Activated CD8-positive, alpha-beta T cell treated with anti-CD3 and anti-CD28 coated beads, Interleukin-2, amount 10 ng/mL, durations not matched to agents 7 days and 5 days (primary cell): ENCODE data around the gene TUSC2. TPM values are rescaled to one million over a fixed set of nuclear protein-coding genes. Genes with fewer than 3 reads are reported as not detected.

Source experiments
- ATAC-seq: fragments of 150-1000 bp; cut with Tn5 transposase; one replicate; pipeline ENCODE4 v1.10.0; 2021; ENCODE audit warnings: moderate library complexity
- CTCF ChIA-PET: fragments of 350-600 bp; sonication (Branson Sonifier 250); formaldehyde crosslinking; loops from one replicate; lab custom pipeline; 2021; ENCODE audit warnings: antibody characterized with exemption; lab: Charles Lee
- POLR2A ChIA-PET: fragments of 350-600 bp; sonication (Branson Sonifier 250); formaldehyde crosslinking; loops from one replicate; lab custom pipeline; 2021; ENCODE audit warnings: antibody characterized with exemption; lab: Charles Lee
- DNase-seq: peaks from one replicate; pipeline ENCODE4 v3.0.0-alpha.2; 2020
- H3K27ac Mint-ChIP-seq: one replicate; pipeline ENCODE4 v1.8.0; 2021; ENCODE audit warnings: mild to moderate bottlenecking, mixed read lengths
- H3K27me3 Mint-ChIP-seq: one replicate; pipeline ENCODE4 v1.8.0; 2021; ENCODE audit warnings: low read depth, mixed read lengths
- H3K36me3 Mint-ChIP-seq: one replicate; pipeline ENCODE4 v1.8.0; 2021; ENCODE audit warnings: low read depth, mixed read lengths
- H3K4me1 Mint-ChIP-seq: one replicate; pipeline ENCODE4 v1.8.0; 2021; ENCODE audit warnings: low read depth, mixed read lengths
- H3K4me3 Mint-ChIP-seq: one replicate; pipeline ENCODE4 v1.8.0; 2021; ENCODE audit warnings: mild to moderate bottlenecking, mixed read lengths
- H3K9me3 Mint-ChIP-seq: one replicate; pipeline ENCODE4 v1.8.0; 2022; ENCODE audit warnings: mixed read lengths; ENCODE audit not compliant: insufficient read depth
- total RNA-seq, 2 experiments: library from RNA; stranded (reverse); gene quantifications; one replicate each; pipeline ENCODE4 v1.2.3, GENCODE V29; 2021

The TUSC2 gene
- total RNA-seq, 2 experiments from 2014 or later = 18.5 to 20.8 TPM

GRCh38 chr3:50302095-50303012 lies 25.7 kb downstream of the TUSC2 start:
- ChIA-PET CTCF (interaction anchor here (10.1 kb wide), 1 partner anchor 19 kb away, joined by 113 read pairs; the partner anchor contains the start of gene HYAL2), POLR2A (interaction anchor here (1.3 kb wide), 1 partner anchor 34 kb away, joined by 3 read pairs; no protein-coding TSS in a partner anchor)
- ATAC-seq = no peak
- H3K27me3 Mint-ChIP-seq = no peaks in the 10 kb centered on the region
- no peak overlapping the region for H3K4me3 Mint-ChIP-seq
- H3K36me3 Mint-ChIP-seq = no peaks in the 10 kb centered on the region
- H3K27ac Mint-ChIP-seq = no peak overlapping the region
- no peak for DNase-seq
- H3K9me3 Mint-ChIP-seq = no peaks in the 10 kb centered on the region
- H3K4me1 Mint-ChIP-seq = peaks cover 23% of the 10 kb centered on the region

GRCh38 chr3:50300681-50301254 lies 27.3 kb downstream of the TUSC2 start:
- DNase-seq = no peak
- Mint-ChIP-seq H3K4me3 (peak overlapping the region; percentile 97), H3K27me3 (no peaks in the 10 kb centered on the region), H3K4me1 (peaks cover 32% of the 10 kb centered on the region), H3K9me3 (no peaks in the 10 kb centered on the region), H3K27ac (peak overlapping the region; percentile 99), H3K36me3 (peaks cover 2% of the 10 kb centered on the region)
- no peak for ATAC-seq
- POLR2A ChIA-PET = no interaction called here
- CTCF ChIA-PET = interaction anchor here (10.1 kb wide), 1 partner anchor 21 kb away, joined by 113 read pairs; the partner anchor contains the start of gene HYAL2

GRCh38 chr3:50299929-50300680 lies 27.9 kb downstream of the TUSC2 start:
- ChIA-PET CTCF (interaction anchor here (0.9 to 10.1 kb wide), 11 partner anchors 13 to 242 kb away, joined by 3 to 113 read pairs (median 6); partner anchors contain the start of genes HYAL2 and RASSF1), POLR2A (interaction anchor here (0.7 to 3.5 kb wide), 12 partner anchors 12 to 306 kb away, joined by 3 to 27 read pairs (median 4); partner anchors contain the start of genes GNAI2 and RASSF1)
- Mint-ChIP-seq H3K9me3 (no peaks in the 10 kb centered on the region), H3K36me3 (peaks cover 2% of the 10 kb centered on the region), H3K27me3 (no peaks in the 10 kb centered on the region), H3K27ac (peak overlapping the region; percentile 99), H3K4me1 (peaks cover 32% of the 10 kb centered on the region), H3K4me3 (peak overlapping the region; percentile 97)
- no peak for DNase-seq
- ATAC-seq = no peak

GRCh38 chr3:50299638-50299928 lies 28.4 kb downstream of the TUSC2 start:
- peak overlapping the region; percentile 97 for H3K4me3 Mint-ChIP-seq
- H3K36me3 Mint-ChIP-seq = peaks cover 2% of the 10 kb centered on the region
- ATAC-seq (no peak), DNase-seq (no peak)
- H3K27me3 Mint-ChIP-seq = no peaks in the 10 kb centered on the region
- H3K4me1 Mint-ChIP-seq = peaks cover 32% of the 10 kb centered on the region
- no peaks in the 10 kb centered on the region for H3K9me3 Mint-ChIP-seq
- POLR2A ChIA-PET = interaction anchor here (0.7 to 3.5 kb wide), 13 partner anchors 11 to 307 kb away, joined by 3 to 27 read pairs (median 4); partner anchors contain the start of genes CYB561D2, GNAI2, NPRL2 and RASSF1
- CTCF ChIA-PET = interaction anchor here (0.9 to 10.1 kb wide), 12 partner anchors 14 to 243 kb away, joined by 3 to 113 read pairs (median 6); partner anchors contain the start of genes HYAL2 and RASSF1
- H3K27ac Mint-ChIP-seq = peak overlapping the region; percentile 99

- Mint-ChIP-seq H3K27ac (peak within 1 kb of the TSS; percentile 99), H3K9me3 (no peaks in the 10 kb centered on the region), H3K27me3 (no peaks in the 10 kb centered on the region), H3K36me3 (peaks cover 2% of the 10 kb centered on the region), H3K4me3 (peak within 1 kb of the TSS; percentile 97), H3K4me1 (peaks cover 32% of the 10 kb centered on the region)
- ATAC-seq (peak; percentile 87), DNase-seq (peak; percentile 100)
- ChIA-PET POLR2A (interaction anchor here (0.7 to 3.5 kb wide), 15 partner anchors 11 to 359 kb away, joined by 3 to 27 read pairs (median 4); partner anchors contain the start of genes CYB561D2, GNAI2, NPRL2 and RASSF1), CTCF (interaction anchor here (0.9 to 10.1 kb wide), 13 partner anchors 14 to 243 kb away, joined by 3 to 113 read pairs (median 6); partner anchors contain the start of genes HYAL2, RASSF1 and TUSC2)
Observed at GRCh38 chr3:50298836-50299637, 29.0 kb downstream of the TUSC2 start, which contains the start of the genes HYAL3 and NAA80. HYAL3 (minus strand) TSS chr3:50299405; CDS start chr3:50295602, 3,803 bp downstream. NAA80 (minus strand) TSS chr3:50299405; CDS start chr3:50297463, 1,942 bp downstream.

- no peak for ATAC-seq
- Mint-ChIP-seq H3K4me3 (peak overlapping the region; percentile 97), H3K9me3 (no peaks in the 10 kb centered on the region), H3K36me3 (peaks cover 2% of the 10 kb centered on the region), H3K27ac (peak overlapping the region; percentile 99), H3K27me3 (no peaks in the 10 kb centered on the region), H3K4me1 (peaks cover 34% of the 10 kb centered on the region)
- no peak for DNase-seq
- ChIA-PET CTCF (interaction anchor here (0.7 to 10.1 kb wide), 12 partner anchors 23 to 71 kb away, joined by 3 to 113 read pairs (median 6); partner anchors contain the start of genes CYB561D2, HYAL2, NPRL2 and RASSF1), POLR2A (interaction anchor here (0.5 to 3.5 kb wide), 11 partner anchors 10 to 358 kb away, joined by 3 to 27 read pairs (median 4); partner anchors contain the start of genes CYB561D2, NPRL2, RASSF1 and RBM6)
Observed at GRCh38 chr3:50297896-50298725, 29.9 kb downstream of the TUSC2 start.

GRCh38 chr3:50297384-50297775 lies 30.6 kb downstream of the TUSC2 start:
- Mint-ChIP-seq H3K27ac (peak overlapping the region; percentile 99), H3K36me3 (peaks cover 2% of the 10 kb centered on the region), H3K4me3 (peak overlapping the region; percentile 97), H3K4me1 (peaks cover 41% of the 10 kb centered on the region), H3K27me3 (no peaks in the 10 kb centered on the region), H3K9me3 (no peaks in the 10 kb centered on the region)
- DNase-seq = no peak
- CTCF ChIA-PET = interaction anchor here (1.2 to 1.4 kb wide), 2 partner anchors 23 to 25 kb away, joined by 3 read pairs; no protein-coding TSS in a partner anchor
- POLR2A ChIA-PET = interaction anchor here (0.5 to 3.5 kb wide), 2 partner anchors 18 to 40 kb away, joined by 4 to 27 read pairs; no protein-coding TSS in a partner anchor
- no peak for ATAC-seq

GRCh38 chr3:50296721-50297383 lies 31.2 kb downstream of the TUSC2 start:
- Mint-ChIP-seq H3K9me3 (no peaks in the 10 kb centered on the region), H3K27ac (peak overlapping the region; percentile 99), H3K36me3 (peaks cover 2% of the 10 kb centered on the region), H3K4me3 (no peak overlapping the region), H3K27me3 (no peaks in the 10 kb centered on the region), H3K4me1 (peaks cover 42% of the 10 kb centered on the region)
- no peak for DNase-seq
- CTCF ChIA-PET = interaction anchor here (1.4 kb wide), 1 partner anchor 25 kb away, joined by 3 read pairs; no protein-coding TSS in a partner anchor
- POLR2A ChIA-PET = interaction anchor here (3.5 kb wide), 1 partner anchor 40 kb away, joined by 27 read pairs; no protein-coding TSS in a partner anchor
- no peak for ATAC-seq
